Muscle of arm (tissue), 14 donors: Measurements from ENCODE around the gene CXorf51A. TPM values are rescaled to one million over a fixed set of nuclear protein-coding genes. Genes with fewer than 3 reads are reported as not detected.
"Not testable (repeated sequence)": the region's sequence is repeated elsewhere in the genome, so short reads cannot be mapped to it uniquely, and the experiment has no call there.

Source experiments
- DNase-seq: peaks from one replicate; pipeline ENCODE4 v3.0.0-alpha.2; 2013
- long read RNA-seq, 11 donors: transcript quantifications; one replicate each; lab custom pipeline, GENCODE V29; 2026
- polyA plus RNA-seq, 12 donors: library from polyadenylated mRNA; unstranded; fragments of 120-200 nt; gene quantifications; one replicate each; pipeline ENCODE4 v1.2.1, GENCODE V29; 2013; ENCODE audit not compliant: insufficient read length in 12 of 12

Gene CXorf51A
- polyA plus RNA-seq = not detected
- long read RNA-seq, donor 1 = 0 reads
- long read RNA-seq, donor 2 = 0 reads
- long read RNA-seq, donor 3 = 0 reads
- long read RNA-seq, donor 4 = 0 reads
- long read RNA-seq, donor 5 = 0 reads
- long read RNA-seq, donor 6 = 0 reads
- long read RNA-seq, donor 7 = 0 reads
- long read RNA-seq, donor 8 = 0 reads
- long read RNA-seq, donor 9 = 0 reads
- long read RNA-seq, donor 10 = 0 reads
- long read RNA-seq, donor 11 = 0 reads

GRCh38 chrX:146814644-146815043, at the start of gene CXorf51A:
CXorf51A (minus strand) TSS chrX:146814744; CDS start chrX:146814723, 21 bp downstream.
- not testable (repeated sequence) for DNase-seq

- no peak for DNase-seq
Measured at GRCh38 chrX:146863566-146863965, 49.0 kb upstream of the CXorf51A start.

GRCh38 chrX:146854281-146854680, 39.7 kb upstream of the CXorf51A start:
- no peak for DNase-seq

GRCh38 chrX:146831994-146832393, 17.4 kb upstream of the CXorf51A start:
- DNase-seq = no peak

- DNase-seq = not testable (repeated sequence)
Measured at GRCh38 chrX:146809471-146809870, 5.1 kb downstream of the CXorf51A start, which contains the start of gene CXorf51B. CXorf51B (plus strand) TSS chrX:146809771; CDS start chrX:146809792, 21 bp downstream.

Other genes with a start within 250 kb of the CXorf51A start
- not detected for gene CXorf51B, start 5.0 kb downstream of the CXorf51A start, polyA plus RNA-seq